RKO (cell line): ENCODE measurements around the gene RPS6KA5.
A peak's percentile ranks its signal among the peaks of the same experiment; 100 is the strongest.
"Not testable (repeated sequence)": the region's sequence is repeated elsewhere in the genome, so short reads cannot be mapped to it uniquely, and the experiment has no call there.

Experiments used
- DNase-seq: peaks from one replicate; pipeline ENCODE4 v3.0.0-alpha.2; 2016; ENCODE audit warnings: low spot score

Gene RPS6KA5

GRCh38 chr14:90867501-90867900 is 192.9 kb downstream of the RPS6KA5 start:
- DNase-seq = no peak

GRCh38 chr14:90866833-90867232 is 193.6 kb downstream of the RPS6KA5 start:
- no peak for DNase-seq

GRCh38 chr14:90864741-90865140 is 195.7 kb downstream of the RPS6KA5 start:
- no peak for DNase-seq

- DNase-seq = no peak
Observed at GRCh38 chr14:90858511-90858910, 201.9 kb downstream of the RPS6KA5 start.

- no peak for DNase-seq
Observed at GRCh38 chr14:90857866-90858265, 202.6 kb downstream of the RPS6KA5 start.

- not testable (repeated sequence) for DNase-seq
Observed at GRCh38 chr14:90856115-90856514, 204.3 kb downstream of the RPS6KA5 start.

GRCh38 chr14:90853116-90853515 is 207.3 kb downstream of the RPS6KA5 start:
- DNase-seq = no peak

GRCh38 chr14:90851327-90852036 is 209.0 kb downstream of the RPS6KA5 start:
- no peak for DNase-seq

GRCh38 chr14:90850487-90850886 is 210.0 kb downstream of the RPS6KA5 start:
- peak; percentile 81 for DNase-seq

GRCh38 chr14:90849787-90850444 is 210.5 kb downstream of the RPS6KA5 start:
- peak; percentile 5 for DNase-seq

GRCh38 chr14:90848944-90849731 is 211.3 kb downstream of the RPS6KA5 start:
- DNase-seq = no peak

GRCh38 chr14:90846511-90846910 is 213.9 kb downstream of the RPS6KA5 start:
- no peak for DNase-seq

GRCh38 chr14:90844321-90844720 is 216.1 kb downstream of the RPS6KA5 start:
- DNase-seq = no peak

- no peak for DNase-seq
Observed at GRCh38 chr14:90842726-90843125, 217.7 kb downstream of the RPS6KA5 start.

GRCh38 chr14:90840667-90841066 is 219.8 kb downstream of the RPS6KA5 start:
- not testable (repeated sequence) for DNase-seq

GRCh38 chr14:90839889-90840266 is 220.6 kb downstream of the RPS6KA5 start:
- no peak for DNase-seq

- no peak for DNase-seq
Observed at GRCh38 chr14:90839024-90839888, 221.2 kb downstream of the RPS6KA5 start.

- not testable (repeated sequence) for DNase-seq
Observed at GRCh38 chr14:90838531-90838930, 221.9 kb downstream of the RPS6KA5 start.

- no peak for DNase-seq
Observed at GRCh38 chr14:90837355-90837754, 223.1 kb downstream of the RPS6KA5 start.

- no peak for DNase-seq
Observed at GRCh38 chr14:90836692-90837063, 223.8 kb downstream of the RPS6KA5 start.

GRCh38 chr14:90831821-90832220 is 228.6 kb downstream of the RPS6KA5 start:
- DNase-seq = no peak
